ENCODE results near the gene AFTPH. TPM values are rescaled to one million over a fixed set of nuclear protein-coding genes. Genes with fewer than 3 reads are reported as not detected.

Gene AFTPH
- total and polyA plus RNA-seq, 7 donors = 12.0 to 26.8 (median 13.1) TPM

DNA sequence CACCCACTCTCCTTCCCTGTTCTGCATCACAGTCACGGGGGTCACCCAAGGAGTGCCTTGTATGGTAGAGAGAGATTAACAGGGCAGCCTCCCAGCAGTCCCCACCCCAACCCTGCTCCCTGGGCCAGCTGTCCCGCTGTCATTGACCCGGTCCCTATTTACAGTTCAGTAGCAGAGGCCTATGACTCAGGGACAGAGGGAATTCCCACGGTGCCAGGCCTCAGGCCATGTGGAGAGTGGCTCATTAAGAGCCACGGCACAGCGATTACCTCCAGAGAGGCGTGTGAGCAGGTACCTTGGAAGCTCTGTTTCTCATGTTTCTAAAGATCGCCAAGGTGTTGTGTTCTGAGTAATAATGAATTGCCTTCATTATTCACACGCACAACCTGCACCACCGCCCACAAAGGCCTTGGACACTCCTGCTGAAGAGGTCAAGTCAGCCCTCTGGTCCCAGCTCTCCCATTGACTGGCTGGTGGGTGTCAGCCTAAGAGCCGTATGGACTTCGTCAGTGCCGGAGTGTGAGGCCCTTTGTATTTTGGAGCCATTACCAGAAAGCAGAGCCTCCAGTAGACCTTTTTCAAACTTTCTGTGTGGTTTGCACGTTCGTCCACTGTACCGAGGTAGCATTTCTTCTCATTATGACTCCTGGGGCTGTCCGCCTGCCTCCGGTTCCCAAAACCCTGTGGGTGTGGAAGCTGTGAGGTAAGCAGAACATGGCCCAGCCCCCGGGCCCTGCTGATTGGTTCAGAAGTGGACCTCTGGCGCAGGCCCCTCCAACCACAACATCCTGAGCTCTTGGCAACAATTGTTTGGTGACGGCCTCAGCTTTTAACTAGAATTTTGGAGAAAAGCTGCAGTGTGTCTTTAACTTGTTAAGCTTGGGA is 82.6 kb downstream of the AFTPH start:
- 57 to 78% (median 58%) methylated on average over 21 of the region's 21 CpGs for WGBS, 3 donors

DNA sequence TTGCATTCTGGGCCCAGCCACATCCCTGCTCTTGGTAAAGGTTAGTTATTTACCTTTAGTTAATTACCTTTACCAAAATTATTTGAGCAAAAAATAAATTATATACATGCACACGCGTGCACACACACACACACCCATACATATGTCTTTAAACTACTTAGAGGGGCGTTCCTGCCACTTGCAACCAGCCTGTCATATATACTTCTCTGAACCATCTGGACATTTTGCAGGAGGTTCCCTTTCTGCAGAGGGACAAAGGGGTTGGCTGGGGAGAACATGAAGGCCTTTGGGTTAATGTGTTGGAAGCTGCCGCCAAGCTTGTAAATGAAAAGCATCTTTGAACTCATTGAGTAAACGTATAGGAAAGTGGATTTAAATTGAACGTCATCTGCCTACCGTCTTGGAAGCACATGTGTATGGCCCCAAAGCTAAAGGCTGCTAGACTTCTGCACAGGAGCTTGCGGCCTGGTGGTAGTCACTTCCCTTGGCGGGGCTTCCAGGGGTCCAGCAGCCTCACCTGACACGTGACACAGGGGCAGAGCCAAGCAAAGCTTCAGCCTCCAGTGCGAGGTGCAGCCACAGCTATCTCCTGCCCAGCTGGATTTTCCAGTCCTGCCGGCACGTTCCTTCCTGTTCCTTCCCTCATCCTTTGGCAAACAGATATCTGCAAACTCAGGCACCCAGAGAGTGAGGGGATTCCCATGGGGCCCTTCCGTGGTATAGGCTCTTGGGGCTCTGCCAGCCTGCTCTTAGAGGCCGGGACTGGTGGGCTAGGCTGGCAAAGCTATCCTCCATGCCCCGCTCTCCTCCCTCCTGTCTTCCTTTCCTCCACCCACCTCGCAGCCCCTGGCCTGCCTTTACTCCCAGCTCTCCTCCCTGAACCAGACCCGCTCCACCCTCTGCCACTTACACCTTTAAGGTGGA is 83.5 kb downstream of the AFTPH start:
- H3K4me1 ChIP-seq = peaks cover 3% of the 10 kb centered on the region
- no peak for TF ChIP-seq CTCF (IDR thresholded peaks at IDR 0.05)
- DNase-seq = no peak
- H3K36me3 ChIP-seq (ENCODE audit: insufficient read depth in 1 of 2, low read depth in 1 of 2) = no peaks in the 10 kb centered on the region
- peak overlapping the region; percentile 75 for H3K27ac ChIP-seq
- no peaks in the 10 kb centered on the region for H3K27me3 ChIP-seq (ENCODE audit: insufficient read depth in 3 of 3, low read length in 2 of 3)
- intact Hi-C loops (cut with DNase I) = loop anchor here (5.0 kb wide), 2 partner anchors 35 to 260 kb away; no protein-coding TSS in a partner anchor
- no peaks in the 10 kb centered on the region for H3K9me3 ChIP-seq
- no peak for ATAC-seq
- H3K4me3 ChIP-seq = peak overlapping the region; percentile 47
- WGBS, 3 donors = 78 to 89% (median 86%) methylated on average over 18 of the region's 18 CpGs

More for the DNA sequence above, 82.6 kb downstream of the AFTPH start:
- H3K9me3 ChIP-seq = no peaks in the 10 kb centered on the region
- H3K27ac ChIP-seq = peak overlapping the region; percentile 75
- H3K27me3 ChIP-seq (ENCODE audit: insufficient read depth in 3 of 3, low read length in 2 of 3) = no peaks in the 10 kb centered on the region
- ATAC-seq (peak; percentile 67 to 85 (median 76)), DNase-seq (peak; percentile 88 to 92)
- H3K36me3 ChIP-seq (ENCODE audit: insufficient read depth in 1 of 2, low read depth in 1 of 2) = no peaks in the 10 kb centered on the region
- H3K4me3 ChIP-seq = peak overlapping the region; percentile 47
- intact Hi-C loops (cut with DNase I) = loop anchor here (5.0 kb wide), 2 partner anchors 36 to 261 kb away; no protein-coding TSS in a partner anchor
- peaks cover 3% of the 10 kb centered on the region for H3K4me1 ChIP-seq
- no peak for TF ChIP-seq CTCF (IDR thresholded peaks at IDR 0.05)

DNA sequence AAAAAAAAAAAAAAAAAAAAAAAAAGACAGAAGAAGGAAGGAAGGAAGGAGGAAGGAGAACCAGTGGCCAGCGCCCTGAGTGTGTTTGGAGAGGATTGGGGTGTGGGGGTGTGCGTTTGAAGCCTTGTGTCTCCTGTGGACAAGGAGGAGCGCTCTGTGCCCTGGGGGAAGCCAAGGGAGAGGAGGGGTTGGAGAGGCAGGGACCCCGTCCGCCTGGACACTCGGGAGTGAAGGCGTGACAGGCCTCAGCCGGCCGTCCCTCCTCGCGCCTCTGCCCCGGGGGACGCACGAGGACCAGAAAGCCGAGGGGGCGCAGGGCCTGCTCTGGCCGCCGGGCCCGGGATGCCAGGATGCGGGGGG is 84.7 kb downstream of the AFTPH start:
- H3K36me3 ChIP-seq (ENCODE audit: insufficient read depth in 1 of 2, low read depth in 1 of 2) = no peaks in the 10 kb centered on the region
- intact Hi-C loops (cut with DNase I) = loop anchor here (5.0 kb wide), 2 partner anchors 33 to 258 kb away; no protein-coding TSS in a partner anchor
- 21 to 54% (median 38%) methylated on average over 5 to 20 of the region's 20 CpGs for WGBS, 3 donors
- H3K9me3 ChIP-seq = no peaks in the 10 kb centered on the region
- DNase-seq = peak in 1 of 2 donors; percentile 60
- no peak for TF ChIP-seq CTCF (IDR thresholded peaks at IDR 0.05)
- no peaks in the 10 kb centered on the region for H3K27me3 ChIP-seq (ENCODE audit: insufficient read depth in 3 of 3, low read length in 2 of 3)
- peaks cover 3% of the 10 kb centered on the region for H3K4me1 ChIP-seq
- peak in 3 of 4 donors; percentile 2 to 38 (median 21) for ATAC-seq
- H3K27ac ChIP-seq = peak overlapping the region; percentile 84
- H3K4me3 ChIP-seq = peak overlapping the region; percentile 82

GRCh38 chr2:64609227-64609941 is 85.3 kb downstream of the AFTPH start:
- no peaks in the 10 kb centered on the region for H3K27me3 ChIP-seq (ENCODE audit: insufficient read depth in 3 of 3, low read length in 2 of 3)
- ATAC-seq (peak; percentile 80 to 87 (median 82)), DNase-seq (peak; percentile 66 to 86)
- H3K4me3 ChIP-seq = peak overlapping the region; percentile 82
- H3K4me1 ChIP-seq = peaks cover 3% of the 10 kb centered on the region
- no peaks in the 10 kb centered on the region for H3K9me3 ChIP-seq
- intact Hi-C loops (cut with DNase I) = loop anchor here (5.0 kb wide), 2 partner anchors 33 to 258 kb away; no protein-coding TSS in a partner anchor
- peak overlapping the region; percentile 84 for H3K27ac ChIP-seq
- H3K36me3 ChIP-seq (ENCODE audit: insufficient read depth in 1 of 2, low read depth in 1 of 2) = no peaks in the 10 kb centered on the region
- 5 to 7% (median 7%) methylated on average over 42 to 74 of the region's 74 CpGs for WGBS, 3 donors
- TF ChIP-seq CTCF (IDR thresholded peaks at IDR 0.05) = peak; percentile 67

Data from psoas muscle (tissue), 8 donors.